A549 (cell line): Measurements from ENCODE around the gene FREM1. TPM values are rescaled to one million over a fixed set of nuclear protein-coding genes. Genes with fewer than 3 reads are reported as not detected.

Source experiments
- ATAC-seq, 2 experiments: fragments of 200-7000 bp in 1 of 2; fragments of >200 bp in 1 of 2; cut with Nextera tagmentation in 1 of 2; cut with Tn5 transposase in 1 of 2; 3 replicates each; pipeline versions ENCODE4 v1.8.0 to v1.9.1; 2018 to 2020; ENCODE audit warnings: mild to moderate bottlenecking in 1 of 2, moderate library complexity in 1 of 2
- CTCF ChIA-PET: fragments of 300-600 bp; sonication (Branson Sonifier 250); formaldehyde crosslinking; extraction: SDS; loops from one replicate; lab custom pipeline; 2021; ENCODE audit warnings: antibody characterized with exemption, inconsistent platforms; lab: Yijun Ruan, JAX
- POLR2A ChIA-PET: fragments of 350-600 bp; formaldehyde crosslinking; extraction: SDS; loops from one replicate; lab custom pipeline; 2021; ENCODE audit warnings: antibody characterized with exemption, inconsistent platforms; lab: Yijun Ruan, JAX
- DNase-seq, 2 experiments: peaks; one replicate each; pipeline versions ENCODE4 v3.0.0 to v3.0.0-alpha.2; 2011 to 2016; ENCODE audit warnings: low read depth in 1 of 2, low spot score in 1 of 2
- FAIRE-seq: peaks from 2 replicates; lab custom pipeline; 2011; peaks lifted over from hg19 to GRCh38; lab: Jason Lieb, UNC
- H3K27ac ChIP-seq, 2 experiments: fragments of >200 bp; sonication (Bioruptor Twin); formaldehyde crosslinking; 3 replicates each; pipeline ENCODE4 v1.5.1; 2016 to 2017
- H3K4me1 ChIP-seq: fragments of >200 bp; sonication (Bioruptor Twin); formaldehyde crosslinking; 3 replicates; pipeline ENCODE4 v1.6.1; 2016
- H3K4me2 ChIP-seq: fragments of >200 bp; sonication (Bioruptor Twin); formaldehyde crosslinking; 3 replicates; pipeline ENCODE4 v1.6.1; 2016
- H3K4me3 ChIP-seq: fragments of >200 bp; sonication (Bioruptor Twin); formaldehyde crosslinking; 3 replicates; pipeline ENCODE4 v1.5.1; 2016
- H3K9me3 ChIP-seq: fragments of >200 bp; sonication (Bioruptor Twin); formaldehyde crosslinking; 3 replicates; pipeline ENCODE4 v1.6.1; 2016
- BHLHE40 ChIP-seq: IDR thresholded peaks from 2 replicates; pipeline ENCODE4 v1.6.1; 2012; ENCODE audit warnings: low read depth, low read length, inconsistent platforms
- CEBPB ChIP-seq, 2 experiments: fragments of >200 bp in 1 of 2; sonication (Bioruptor Twin) in 1 of 2; formaldehyde crosslinking in 1 of 2; IDR thresholded peaks; 2 replicates each; pipeline ENCODE4 v1.6.1; 2012 to 2016
- CHD2 ChIP-seq: fragments of 150-350 bp; IDR thresholded peaks from 2 replicates; pipeline ENCODE4 v1.6.1; 2014; ENCODE audit warnings: low read length; ENCODE audit not compliant: partially characterized antibody
- CHD4 ChIP-seq: fragments of 200-600 bp; sonication (generic); IDR thresholded peaks from 2 replicates; pipeline ENCODE4 v1.6.1; 2016; ENCODE audit warnings: antibody characterized with exemption, mild to moderate bottlenecking, borderline replicate concordance
- EHF ChIP-seq: fragments of 250-450 bp; sonication (Bioruptor Pico); IDR thresholded peaks from 2 replicates; pipeline ENCODE4 v1.5.0; 2020; ENCODE audit warnings: mild to moderate bottlenecking
- HDAC2 ChIP-seq: fragments of 200-600 bp; sonication (generic); IDR thresholded peaks from 2 replicates; pipeline ENCODE4 v1.6.1; 2016
- HEYL ChIP-seq: fragments of 250-450 bp; sonication (Bioruptor Pico); IDR thresholded peaks from 2 replicates; pipeline ENCODE4 v1.8.0; 2021; ENCODE audit warnings: mild to moderate bottlenecking, moderate library complexity
- HOXA7 ChIP-seq: fragments of 250-450 bp; sonication (Bioruptor Pico); IDR thresholded peaks from 2 replicates; pipeline ENCODE4 v1.5.0; 2020; ENCODE audit warnings: mild to moderate bottlenecking, moderate library complexity
- KDM5A ChIP-seq: fragments of 200-600 bp; sonication (generic); IDR thresholded peaks from 2 replicates; pipeline ENCODE4 v1.6.1; 2016; ENCODE audit warnings: antibody characterized with exemption, mild to moderate bottlenecking
- MAFK ChIP-seq: fragments of 450-650 bp; IDR thresholded peaks from 2 replicates; pipeline ENCODE4 v1.6.1; 2014; ENCODE audit not compliant: partially characterized antibody
- MAZ ChIP-seq: fragments of 150-350 bp; IDR thresholded peaks from 2 replicates; pipeline ENCODE4 v1.6.1; 2014; ENCODE audit warnings: antibody characterized with exemption, low read depth, low read length, borderline replicate concordance
- MYC ChIP-seq: IDR thresholded peaks from 2 replicates; pipeline ENCODE4 v1.6.1; 2012; ENCODE audit warnings: mild to moderate bottlenecking, inconsistent platforms, low read length, improper control_type of control experiment, borderline replicate concordance
- NFE2L2 ChIP-seq: fragments of 150-350 bp; conservative IDR thresholded peaks from 2 replicates; pipeline ENCODE4 v1.6.1; 2014; ENCODE audit warnings: low read length
- PHF8 ChIP-seq: fragments of 200-600 bp; sonication (generic); IDR thresholded peaks from 2 replicates; pipeline ENCODE4 v1.6.1; 2016; ENCODE audit warnings: low read depth, mild to moderate bottlenecking, antibody characterized with exemption, moderate library complexity, borderline replicate concordance
- POLR2AphosphoS2 ChIP-seq: conservative IDR thresholded peaks from 2 replicates; pipeline ENCODE4 v1.6.1; 2012; ENCODE audit warnings: low read length, improper control_type of control experiment, inconsistent platforms
- RARB ChIP-seq: fragments of 250-450 bp; sonication (Bioruptor Pico); IDR thresholded peaks from 2 replicates; pipeline ENCODE4 v1.8.0; 2021; ENCODE audit warnings: mild to moderate bottlenecking, moderate library complexity
- RFX5 ChIP-seq: fragments of 450-650 bp; IDR thresholded peaks from 2 replicates; pipeline ENCODE4 v1.7.1; 2014; ENCODE audit warnings: antibody characterized with exemption, mild to moderate bottlenecking, moderate library complexity
- SREBF2 ChIP-seq: fragments of 450-650 bp; IDR thresholded peaks from 2 replicates; pipeline ENCODE4 v1.6.1; 2014; ENCODE audit warnings: mild to moderate bottlenecking, moderate library complexity
- ZC3H11A ChIP-seq: fragments of 450-650 bp; IDR thresholded peaks from 2 replicates; pipeline ENCODE4 v1.6.1; 2014; ENCODE audit warnings: antibody characterized with exemption, mild to moderate bottlenecking
- ZSCAN20 ChIP-seq: fragments of 250-450 bp; sonication (Bioruptor Pico); IDR thresholded peaks from 2 replicates; pipeline ENCODE4 v1.8.0; 2022; ENCODE audit warnings: mild to moderate bottlenecking, moderate library complexity
- WGBS: methylation state at CpG from one replicate; pipeline ENCODE4 v1.1.6; 2017; ENCODE audit errors: missing lambda C conversion rate; 5-methylcytosine and 5-hydroxymethylcytosine counted together
- polyA plus RNA-seq, 4 experiments: library from polyadenylated mRNA; depleted of rRNA in 3 of 4; stranded (reverse); fragments of >200 nt; fragmentation: RNase III in 1 of 4; extraction: RNeasy Plus Mini Kit Qiagen cat#74134 plus additional on column Dnase treatment in 1 of 4; gene quantifications; 2 replicates in 3 of 4; 3 replicates in 1 of 4; pipeline ENCODE4 v1.2.3, GENCODE V29; 2011 to 2017
- TF ChIP-seq, protein P1 (sequence below): fragments of 450-650 bp; IDR thresholded peaks from 2 replicates; pipeline ENCODE4 v1.6.1; 2014; ENCODE audit warnings: antibody characterized with exemption
- TF ChIP-seq, protein P2 (sequence below): fragments of 250-450 bp; sonication (Bioruptor Pico); IDR thresholded peaks from 2 replicates; pipeline ENCODE4 v1.5.0; 2020; ENCODE audit warnings: low read depth, mild to moderate bottlenecking, moderate library complexity
- TF ChIP-seq, protein P3 (sequence below): fragments of >200 bp; sonication (Bioruptor Twin); formaldehyde crosslinking; IDR thresholded peaks from 2 replicates; pipeline ENCODE4 v1.6.1; 2016
- TF ChIP-seq, protein P4 (sequence below): fragments of >200 bp; sonication (Bioruptor Twin); formaldehyde crosslinking; IDR thresholded peaks from 3 replicates; pipeline ENCODE4 v1.5.1; 2016
- TF ChIP-seq, protein P5 (sequence below): IDR thresholded peaks from 2 replicates; pipeline ENCODE4 v1.6.1; 2012

FREM1 gene
- polyA plus RNA-seq, 2 of the 4 experiments (the other 2 are of a cell fraction) = not detected

DNA sequence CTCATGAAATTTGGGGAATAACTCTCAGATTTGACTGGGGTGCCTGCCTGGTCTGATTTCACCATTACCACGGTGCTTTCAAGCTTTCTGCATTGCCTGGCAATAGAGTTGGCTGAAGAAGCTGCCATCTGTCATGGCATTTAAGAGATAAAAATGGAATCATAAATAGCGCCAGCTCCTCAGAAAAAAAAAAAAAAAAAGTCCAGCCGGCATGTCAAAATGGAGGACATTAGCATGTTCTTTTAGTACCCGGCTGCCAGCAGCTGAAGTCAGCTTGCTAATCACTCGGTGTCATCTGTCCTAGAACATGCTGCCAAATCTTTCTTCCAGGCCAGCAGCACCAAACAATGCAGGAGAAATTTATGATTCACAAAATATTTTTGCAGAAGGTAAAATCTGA lies 130.0 kb downstream of the FREM1 start:
- no peaks in the 10 kb centered on the region for H3K4me1 ChIP-seq
- DNase-seq (no peak), FAIRE-seq (no peak), ATAC-seq (no peak)
- TF ChIP-seq KDM5A (no peak), CHD2 (no peak), NFE2L2 (no peak)
- TF ChIP-seq, protein P1, sequence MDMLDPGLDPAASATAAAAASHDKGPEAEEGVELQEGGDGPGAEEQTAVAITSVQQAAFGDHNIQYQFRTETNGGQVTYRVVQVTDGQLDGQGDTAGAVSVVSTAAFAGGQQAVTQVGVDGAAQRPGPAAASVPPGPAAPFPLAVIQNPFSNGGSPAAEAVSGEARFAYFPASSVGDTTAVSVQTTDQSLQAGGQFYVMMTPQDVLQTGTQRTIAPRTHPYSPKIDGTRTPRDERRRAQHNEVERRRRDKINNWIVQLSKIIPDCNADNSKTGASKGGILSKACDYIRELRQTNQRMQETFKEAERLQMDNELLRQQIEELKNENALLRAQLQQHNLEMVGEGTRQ = no peak
- TF ChIP-seq, protein P2, sequence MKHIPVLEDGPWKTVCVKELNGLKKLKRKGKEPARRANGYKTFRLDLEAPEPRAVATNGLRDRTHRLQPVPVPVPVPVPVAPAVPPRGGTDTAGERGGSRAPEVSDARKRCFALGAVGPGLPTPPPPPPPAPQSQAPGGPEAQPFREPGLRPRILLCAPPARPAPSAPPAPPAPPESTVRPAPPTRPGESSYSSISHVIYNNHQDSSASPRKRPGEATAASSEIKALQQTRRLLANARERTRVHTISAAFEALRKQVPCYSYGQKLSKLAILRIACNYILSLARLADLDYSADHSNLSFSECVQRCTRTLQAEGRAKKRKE (CRISPR knock-in tag) = no peak
- H3K27ac ChIP-seq = no peak overlapping the region
- H3K4me2 ChIP-seq = no peak overlapping the region
- ChIA-PET POLR2A (interaction anchor here (0.5 kb wide), 1 partner anchor 1230 kb away, joined by 3 read pairs; no protein-coding TSS in a partner anchor), CTCF (interaction anchor here (0.6 to 4.2 kb wide), 3 partner anchors 11 to 1340 kb away, joined by 3 to 22 read pairs (median 3); no protein-coding TSS in a partner anchor)
- 51% methylated on average over 5 of the region's 5 CpGs for WGBS
- H3K9me3 ChIP-seq = no peaks in the 10 kb centered on the region
- no peak overlapping the region for H3K4me3 ChIP-seq

DNA sequence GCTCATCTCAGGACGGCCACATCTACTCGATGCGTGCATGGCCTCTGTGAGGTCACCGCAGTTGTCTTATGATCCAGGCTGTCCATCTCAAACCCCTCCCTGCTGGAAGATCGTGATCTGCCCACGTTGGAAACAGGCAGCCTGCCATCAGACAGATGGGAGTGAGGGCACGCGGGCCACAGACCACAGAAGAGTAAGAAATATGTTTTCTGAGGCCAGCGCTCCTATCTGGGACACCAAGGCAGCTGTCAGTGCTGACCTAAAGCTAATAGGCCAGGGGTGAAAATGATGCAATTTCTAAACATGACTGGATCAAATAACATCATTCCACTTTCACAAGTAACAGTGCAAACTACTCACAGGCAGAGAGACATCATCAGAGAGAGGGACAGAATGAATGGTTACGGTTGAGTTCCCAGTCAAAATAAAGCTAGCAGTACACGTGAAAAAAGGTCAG lies 130.6 kb downstream of the FREM1 start:
- 28% methylated on average over 11 of the region's 11 CpGs for WGBS
- H3K9me3 ChIP-seq = no peaks in the 10 kb centered on the region
- no peak overlapping the region for H3K27ac ChIP-seq
- FAIRE-seq = no peak
- ATAC-seq = no peak
- H3K4me3 ChIP-seq = no peak overlapping the region
- POLR2A ChIA-PET = no interaction called here
- no peak overlapping the region for H3K4me2 ChIP-seq
- TF ChIP-seq HDAC2 (no peak), CHD4 (no peak), PHF8 (no peak), MYC (no peak), HEYL (CRISPR knock-in tag) (no peak), SREBF2 (no peak), RFX5 (no peak), MAZ (no peak), BHLHE40 (no peak), MAFK (no peak), ZC3H11A (no peak), ZSCAN20 (CRISPR knock-in tag) (no peak), POLR2AphosphoS2 (no peak), RARB (CRISPR knock-in tag) (no peak), NFE2L2 (no peak), CEBPB (IDR thresholded peaks at IDR 0.05) (no peak)
- TF ChIP-seq, protein P3, sequence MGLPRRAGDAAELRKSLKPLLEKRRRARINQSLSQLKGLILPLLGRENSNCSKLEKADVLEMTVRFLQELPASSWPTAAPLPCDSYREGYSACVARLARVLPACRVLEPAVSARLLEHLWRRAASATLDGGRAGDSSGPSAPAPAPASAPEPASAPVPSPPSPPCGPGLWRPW = no peak
- TF ChIP-seq, protein P4, sequence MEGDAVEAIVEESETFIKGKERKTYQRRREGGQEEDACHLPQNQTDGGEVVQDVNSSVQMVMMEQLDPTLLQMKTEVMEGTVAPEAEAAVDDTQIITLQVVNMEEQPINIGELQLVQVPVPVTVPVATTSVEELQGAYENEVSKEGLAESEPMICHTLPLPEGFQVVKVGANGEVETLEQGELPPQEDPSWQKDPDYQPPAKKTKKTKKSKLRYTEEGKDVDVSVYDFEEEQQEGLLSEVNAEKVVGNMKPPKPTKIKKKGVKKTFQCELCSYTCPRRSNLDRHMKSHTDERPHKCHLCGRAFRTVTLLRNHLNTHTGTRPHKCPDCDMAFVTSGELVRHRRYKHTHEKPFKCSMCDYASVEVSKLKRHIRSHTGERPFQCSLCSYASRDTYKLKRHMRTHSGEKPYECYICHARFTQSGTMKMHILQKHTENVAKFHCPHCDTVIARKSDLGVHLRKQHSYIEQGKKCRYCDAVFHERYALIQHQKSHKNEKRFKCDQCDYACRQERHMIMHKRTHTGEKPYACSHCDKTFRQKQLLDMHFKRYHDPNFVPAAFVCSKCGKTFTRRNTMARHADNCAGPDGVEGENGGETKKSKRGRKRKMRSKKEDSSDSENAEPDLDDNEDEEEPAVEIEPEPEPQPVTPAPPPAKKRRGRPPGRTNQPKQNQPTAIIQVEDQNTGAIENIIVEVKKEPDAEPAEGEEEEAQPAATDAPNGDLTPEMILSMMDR = no peak
- H3K4me1 ChIP-seq = no peaks in the 10 kb centered on the region
- CTCF ChIA-PET = interaction anchor here (0.7 to 4.2 kb wide), 2 partner anchors 11 to 813 kb away, joined by 3 to 22 read pairs; no protein-coding TSS in a partner anchor
- DNase-seq = no peak

DNA sequence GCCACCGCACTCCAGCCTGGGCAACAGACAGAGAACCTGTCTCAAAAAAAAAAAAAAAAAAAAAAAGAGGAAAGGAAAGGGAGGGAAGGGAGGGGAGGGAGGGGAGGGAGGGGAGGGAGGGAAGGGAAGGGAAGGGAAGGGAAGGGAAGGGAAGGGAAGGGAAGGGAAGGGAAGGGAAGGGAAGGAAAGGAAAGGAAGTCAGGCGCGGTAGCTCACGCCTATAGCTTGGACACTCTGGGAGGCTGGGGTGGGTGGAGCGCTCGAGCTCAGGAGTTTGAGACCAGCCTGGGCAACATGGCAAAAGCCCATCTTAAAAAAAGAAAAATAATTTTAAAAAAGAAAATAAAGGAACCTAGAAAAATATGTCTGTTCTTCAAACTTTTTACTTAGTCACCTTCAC lies 131.7 kb downstream of the FREM1 start:
- TF ChIP-seq, protein P5, sequence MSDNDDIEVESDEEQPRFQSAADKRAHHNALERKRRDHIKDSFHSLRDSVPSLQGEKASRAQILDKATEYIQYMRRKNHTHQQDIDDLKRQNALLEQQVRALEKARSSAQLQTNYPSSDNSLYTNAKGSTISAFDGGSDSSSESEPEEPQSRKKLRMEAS = no peak
- TF ChIP-seq HOXA7 (CRISPR knock-in tag) (no peak), EHF (CRISPR knock-in tag) (no peak)
- TF ChIP-seq, protein P4 = no peak
- TF ChIP-seq, all 56 proteins: peak for 0
- no peak for FAIRE-seq
- ATAC-seq = no peak
- Histone ChIP-seq H3K4me3 (no peak overlapping the region), H3K4me2 (no peak overlapping the region), H3K27ac (no peak overlapping the region), H3K9me3 (no peaks in the 10 kb centered on the region), H3K4me1 (no peaks in the 10 kb centered on the region)
- CTCF ChIA-PET = interaction anchor here (4.2 kb wide), 1 partner anchor 10 kb away, joined by 22 read pairs; no protein-coding TSS in a partner anchor
- DNase-seq = no peak
- 77% methylated on average over 6 of the region's 6 CpGs for WGBS
- POLR2A ChIA-PET = no interaction called here
